GM19043 (cell line): ENCODE results near the gene SPANXA1.
"Not testable (repeated sequence)": the region's sequence is repeated elsewhere in the genome, so short reads cannot be mapped to it uniquely, and the experiment has no call there.

Experiments
- ATAC-seq: cut with Tn5 transposase; IDR thresholded peaks from one replicate; pipeline ENCODE4 v1.9.1; 2021; ENCODE audit warnings: low read depth; ENCODE audit not compliant: unreplicated experiment

The SPANXA1 gene

GRCh38 chrX:141584638-141585037 lies at the start of gene SPANXA1:
Gene SPANXA1, minus strand, starts transcription at chrX:141584738. Its CDS starts 60 bp downstream, at chrX:141584678.
- not testable (repeated sequence) for ATAC-seq

- no peak for ATAC-seq
These were observed 47.6 kb upstream of the SPANXA1 start for GRCh38 chrX:141632124-141632523.

GRCh38 chrX:141619336-141619735 lies 34.8 kb upstream of the SPANXA1 start:
- no peak for ATAC-seq

- no peak for ATAC-seq
These were observed 24.6 kb upstream of the SPANXA1 start for GRCh38 chrX:141609111-141609510.

- not testable (repeated sequence) for ATAC-seq
These were observed 4.9 kb upstream of the SPANXA1 start, which contains the start of gene SPANXA2 for GRCh38 chrX:141589408-141589807. Gene SPANXA2, plus strand, starts transcription at chrX:141589708. Its CDS starts 60 bp downstream, at chrX:141589768.

GRCh38 chrX:141542551-141542950 lies 42.0 kb downstream of the SPANXA1 start:
- ATAC-seq = not testable (repeated sequence)
